NOMO-1 (cell line): ENCODE results near the gene STARD5.

Experiments
- DNase-seq, 2 experiments: peaks; one replicate each; lab custom pipeline; 2025; ENCODE audit not compliant: unreplicated experiment in 2 of 2; lab: John Stamatoyannopoulos, UW

STARD5 gene

GRCh38 chr15:81261172-81261811, 62.6 kb downstream of the STARD5 start:
- no peak for DNase-seq

GRCh38 chr15:81259760-81260298, 64.1 kb downstream of the STARD5 start:
- no peak for DNase-seq
